Spleen (tissue), 11 donors: ENCODE data around the gene MMP15. TPM values are rescaled to one million over a fixed set of nuclear protein-coding genes. Genes with fewer than 3 reads are reported as not detected.
A peak's percentile ranks its signal among the peaks of the same experiment; 100 is the strongest.

Experiments used
- DNase-seq: peaks from one replicate; pipeline ENCODE4 v3.0.0-alpha.2; 2020
- H3K27ac ChIP-seq, 8 donors: fragments of 200-600 bp; sonication (generic) in 7 of 8; 1 replicate in 4 of 8; 2 replicates in 4 of 8; pipeline versions ENCODE4 v1.5.0 to v1.8.0; 2016 to 2021; ENCODE audit warnings: inconsistent platforms in 4 of 8, mild to moderate bottlenecking in 4 of 8, moderate library complexity in 1 of 8
- H3K27me3 ChIP-seq, 7 donors: fragments of 200-600 bp; sonication (generic) in 6 of 7; replicated peaks in 1 of 7; 1 replicate in 4 of 7; 2 replicates in 3 of 7; pipeline versions ENCODE4 v1.5.0 to v1.8.0; 2016 to 2021; ENCODE audit warnings: inconsistent platforms in 3 of 7, mild to moderate bottlenecking in 1 of 7
- H3K36me3 ChIP-seq, 6 donors: fragments of 200-600 bp; sonication (generic) in 5 of 6; 1 replicate in 4 of 6; 2 replicates in 2 of 6; pipeline versions ENCODE4 v1.5.0 to v1.8.0; 2016 to 2021; ENCODE audit warnings: inconsistent platforms in 2 of 6
- H3K4me1 ChIP-seq, 6 donors: fragments of 200-600 bp; sonication (generic) in 5 of 6; 1 replicate in 3 of 6; 2 replicates in 3 of 6; pipeline versions ENCODE4 v1.5.0 to v1.8.0; 2016 to 2021; ENCODE audit warnings: inconsistent platforms in 3 of 6
- H3K4me3 ChIP-seq, 8 donors: fragments of 200-600 bp; sonication (generic) in 7 of 8; 1 replicate in 4 of 8; 2 replicates in 4 of 8; pipeline versions ENCODE4 v1.5.0 to v1.8.0; 2016 to 2021; ENCODE audit warnings: inconsistent platforms in 4 of 8, mild to moderate bottlenecking in 4 of 8, moderate library complexity in 2 of 8
- H3K9me3 ChIP-seq, 8 donors: fragments of 200-600 bp; sonication (generic) in 7 of 8; 1 replicate in 4 of 8; 2 replicates in 4 of 8; pipeline versions ENCODE4 v1.5.0 to v1.8.0; 2016 to 2021; ENCODE audit warnings: inconsistent platforms in 4 of 8
- CTCF ChIP-seq, 11 experiments: fragments of 200-600 bp in 7 of 11; fragments of 450-650 bp in 4 of 11; sonication (generic) in 4 of 11; IDR thresholded peaks in 8 of 11; conservative IDR thresholded peaks in 3 of 11; 1 replicate in 7 of 11; 2 replicates in 4 of 11; pipeline versions ENCODE4 v1.4.0 to v1.8.0; 2016 to 2021; ENCODE audit warnings: antibody characterized with exemption in 11 of 11, inconsistent platforms in 4 of 11, mild to moderate bottlenecking in 1 of 11
- POLR2A ChIP-seq, 3 donors: fragments of 450-650 bp; IDR thresholded peaks; one replicate each; pipeline ENCODE4 v1.5.1; 2017; ENCODE audit warnings: antibody characterized with exemption in 3 of 3, mild to moderate bottlenecking in 1 of 3
- POLR2AphosphoS5 ChIP-seq, 3 donors: sonication (generic); formaldehyde crosslinking; IDR thresholded peaks; one replicate each; pipeline ENCODE4 v1.5.1; 2017; ENCODE audit warnings: antibody characterized with exemption in 3 of 3
- WGBS, 5 donors: extraction: QIAGEN DNeasy Blood & Tissue Kit in 3 of 5; methylation state at CpG; one replicate each; pipeline versions ENCODE4 v1.1.5 to v1.1.7; 2013 to 2018; 5-methylcytosine and 5-hydroxymethylcytosine counted together
- intact Hi-C: fragments of 100-400 bp; cut with DNase I; formaldehyde crosslinking; loops from one replicate; pipeline ENCODE4 v1.15.0; 2023; ENCODE audit warnings: low total_unique reads
- polyA plus RNA-seq, 3 donors: library from polyadenylated mRNA; stranded (reverse); fragments of 200-250 nt; gene quantifications; one replicate each; pipeline ENCODE4 v1.2.1, GENCODE V29; 2013
- total RNA-seq, 7 donors: library from RNA; depleted of rRNA in 3 of 7; stranded (reverse); fragments of >200 nt in 3 of 7; fragmentation: NEBNext Ultra II Directional in 4 of 7; extraction: Animal tissue kit (Norgen Biotek cat#: 25700) in 4 of 7; gene quantifications; one replicate each; pipeline versions ENCODE4 v1.1.0 to v1.2.1, GENCODE V29; 2016 to 2021
- donor health status: healthy with polysubstance abuse.
- donor health status: DM: no; HTN: no; CAD: no; lungs with moderate emphysema.
- donor health status: DM: no; HTN: no; CAD: no.
- donor health status: Bipolar disorder and iron deficiency.
- donor health status: healthy.
- donor health status: DM: no; HTN: no; CAD: no.
- donor health status: DM: yes; HTN: yes; CAD: no.

Gene MMP15
- total and polyA plus RNA-seq, 10 donors = 2.3 to 24.2 (median 14.0) TPM

DNA sequence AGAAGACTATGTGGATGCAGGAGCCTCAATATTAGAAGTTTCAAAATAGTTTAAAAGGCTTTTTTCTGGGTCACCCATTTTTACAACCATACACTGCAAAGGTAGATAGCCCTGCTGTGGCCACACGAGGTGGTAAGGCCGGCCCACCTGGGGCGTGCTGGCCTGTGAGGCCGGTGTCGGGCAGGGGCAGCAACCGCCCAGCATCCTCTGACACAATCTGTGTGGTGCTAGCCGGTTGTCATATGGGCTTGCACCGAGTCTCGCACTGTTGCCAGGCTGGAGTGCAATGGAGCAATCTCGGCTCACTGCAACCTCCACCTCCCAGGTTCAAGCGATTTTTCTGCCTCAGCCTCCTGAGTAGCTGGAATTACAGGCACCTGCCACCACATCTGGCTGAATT lies 59.6 kb downstream of the MMP15 start:
- H3K4me1 ChIP-seq = peaks cover 0 to 18% (median 5%) of the 10 kb centered on the region in 6 donors
- no peaks in the 10 kb centered on the region for H3K27me3 ChIP-seq
- no peak overlapping the region for H3K27ac ChIP-seq
- peak; percentile 48 for DNase-seq
- 90 to 95% (median 93%) methylated on average over 11 of the region's 11 CpGs for WGBS, 5 donors
- TF ChIP-seq CTCF (IDR thresholded peaks at IDR 0.05 in 8 of 11, conservative IDR thresholded peaks at IDR 0.05 in 3 of 11) (no peak), POLR2A (IDR thresholded peaks at IDR 0.05) (no peak), POLR2AphosphoS5 (IDR thresholded peaks at IDR 0.05) (no peak)
- no peak overlapping the region for H3K4me3 ChIP-seq
- H3K9me3 ChIP-seq = no peaks in the 10 kb centered on the region
- no peaks in the 10 kb centered on the region for H3K36me3 ChIP-seq
- intact Hi-C loops = no loop called here

DNA sequence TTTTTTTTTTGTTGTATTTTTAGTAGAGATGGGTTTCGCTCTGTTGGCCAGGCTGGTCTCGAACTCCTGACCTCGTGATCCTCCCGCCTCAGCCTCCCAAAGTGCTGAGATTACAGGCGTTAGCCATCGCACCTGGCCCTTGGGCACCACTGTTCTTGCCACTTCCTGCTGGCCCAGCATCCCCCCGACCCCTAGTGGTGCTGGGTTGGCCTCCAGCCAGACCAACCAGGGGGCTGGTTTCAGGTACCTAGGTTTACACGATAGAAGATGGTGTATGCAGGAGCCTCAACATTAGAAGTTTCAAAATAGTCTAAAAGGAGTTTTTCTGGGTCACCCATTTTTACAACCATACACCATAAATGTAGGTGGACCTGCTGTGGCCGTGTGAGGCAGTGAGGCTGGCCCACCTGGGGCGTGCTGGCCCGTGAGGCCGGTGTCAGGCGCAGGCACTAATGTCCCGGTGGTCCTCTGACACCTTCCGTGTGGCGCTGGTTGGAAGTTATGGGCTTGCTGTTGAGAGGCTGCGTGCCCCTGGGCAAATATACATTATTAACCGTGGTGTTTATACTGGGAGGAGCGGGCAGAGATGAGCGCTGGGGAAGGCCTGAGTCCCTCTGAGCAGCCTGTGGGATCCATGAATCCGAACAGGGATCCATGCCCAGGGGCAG lies 60.2 kb downstream of the MMP15 start:
- WGBS, 5 donors = 81 to 87% (median 85%) methylated on average over 20 to 21 of the region's 21 CpGs

GRCh38 chr16:58086381-58087208 lies 61.0 kb downstream of the MMP15 start:
- peak; percentile 53 for DNase-seq
- 80 to 93% (median 86%) methylated on average over 19 of the region's 19 CpGs for WGBS, 5 donors

More for the DNA sequence above, 60.2 kb downstream of the MMP15 start:
- H3K4me3 ChIP-seq = no peak overlapping the region
- peak; percentile 51 for DNase-seq
- no peaks in the 10 kb centered on the region for H3K36me3 ChIP-seq
- no peak overlapping the region for H3K27ac ChIP-seq
- no peaks in the 10 kb centered on the region for H3K27me3 ChIP-seq
- intact Hi-C loops = no loop called here
- no peaks in the 10 kb centered on the region for H3K9me3 ChIP-seq
- TF ChIP-seq POLR2AphosphoS5 (IDR thresholded peaks at IDR 0.05) (no peak), CTCF (IDR thresholded peaks at IDR 0.05 in 8 of 11, conservative IDR thresholded peaks at IDR 0.05 in 3 of 11) (no peak), POLR2A (IDR thresholded peaks at IDR 0.05) (no peak)
- H3K4me1 ChIP-seq = peaks cover 0 to 12% (median 4%) of the 10 kb centered on the region in 6 donors

More at GRCh38 chr16:58086381-58087208, 61.0 kb downstream of the MMP15 start:
- no peaks in the 10 kb centered on the region for H3K9me3 ChIP-seq
- no peak overlapping the region for H3K27ac ChIP-seq
- H3K27me3 ChIP-seq = no peaks in the 10 kb centered on the region
- no peaks in the 10 kb centered on the region for H3K36me3 ChIP-seq
- H3K4me3 ChIP-seq = no peak overlapping the region
- H3K4me1 ChIP-seq = peaks cover 0 to 3% (median 0%) of the 10 kb centered on the region in 6 donors
- intact Hi-C loops = no loop called here
- no peak for TF ChIP-seq POLR2AphosphoS5 (IDR thresholded peaks at IDR 0.05)
- no peak for TF ChIP-seq POLR2A (IDR thresholded peaks at IDR 0.05)
- no peak for TF ChIP-seq CTCF (IDR thresholded peaks at IDR 0.05 in 8 of 11, conservative IDR thresholded peaks at IDR 0.05 in 3 of 11)
